Coronary artery (tissue), 2 donors: ENCODE measurements around the gene IL16.

Source experiments
- DNase-seq: peaks from one replicate; pipeline ENCODE4 v3.0.0-alpha.2; 2017; ENCODE audit warnings: low spot score
- H3K27ac ChIP-seq, 2 donors: fragments of 200-600 bp; sonication (generic); one replicate each; pipeline ENCODE4 v1.5.1; 2016 to 2019
- H3K4me3 ChIP-seq: fragments of 200-600 bp; sonication (generic); 2 replicates; pipeline ENCODE4 v1.5.1; 2016; ENCODE audit warnings: mild to moderate bottlenecking, moderate library complexity
- TF ChIP-seq, protein P1 (sequence below): fragments of 200-600 bp; sonication (generic); IDR thresholded peaks from one replicate; pipeline ENCODE4 v1.5.1; 2019; ENCODE audit warnings: antibody characterized with exemption

IL16 gene

DNA sequence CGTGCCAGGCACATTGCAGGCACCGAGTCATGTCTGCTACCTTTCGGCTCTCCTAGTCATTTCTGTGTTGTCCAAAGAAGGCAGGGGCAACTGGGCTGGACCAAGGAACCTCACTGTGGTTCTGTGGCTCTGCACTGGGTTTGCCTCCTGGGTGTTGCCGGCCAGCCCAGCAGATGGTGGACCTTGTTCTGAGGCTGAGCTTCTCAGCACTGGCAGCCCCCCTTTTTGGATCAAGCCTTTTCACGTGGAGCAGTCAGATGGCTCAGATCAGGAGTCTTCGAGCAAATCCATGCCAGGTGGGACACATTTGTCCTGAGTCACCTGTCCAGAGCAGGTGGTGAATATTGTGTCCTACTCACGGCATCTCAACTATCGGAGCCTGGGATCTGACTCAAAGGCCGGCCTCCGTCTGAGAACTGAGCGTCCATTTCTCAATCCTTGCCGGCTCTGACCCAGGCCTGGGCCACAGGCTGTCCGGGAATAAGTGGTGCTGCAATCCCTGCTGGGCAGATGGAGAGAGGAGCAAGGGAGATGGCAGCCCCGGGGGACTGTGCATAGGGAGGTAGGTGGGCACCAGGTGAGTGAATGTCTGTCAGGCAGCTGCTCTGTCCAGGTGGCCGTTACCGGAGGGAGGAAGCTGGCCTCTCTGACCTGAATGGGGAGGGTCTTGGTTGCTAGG lies at the start of gene IL16:
Gene IL16, plus strand, starts transcription at position 304 of the 679 bp plus-strand sequence. CDS start 28,521 bp downstream, outside the sequence.
- TF ChIP-seq, protein P1, sequence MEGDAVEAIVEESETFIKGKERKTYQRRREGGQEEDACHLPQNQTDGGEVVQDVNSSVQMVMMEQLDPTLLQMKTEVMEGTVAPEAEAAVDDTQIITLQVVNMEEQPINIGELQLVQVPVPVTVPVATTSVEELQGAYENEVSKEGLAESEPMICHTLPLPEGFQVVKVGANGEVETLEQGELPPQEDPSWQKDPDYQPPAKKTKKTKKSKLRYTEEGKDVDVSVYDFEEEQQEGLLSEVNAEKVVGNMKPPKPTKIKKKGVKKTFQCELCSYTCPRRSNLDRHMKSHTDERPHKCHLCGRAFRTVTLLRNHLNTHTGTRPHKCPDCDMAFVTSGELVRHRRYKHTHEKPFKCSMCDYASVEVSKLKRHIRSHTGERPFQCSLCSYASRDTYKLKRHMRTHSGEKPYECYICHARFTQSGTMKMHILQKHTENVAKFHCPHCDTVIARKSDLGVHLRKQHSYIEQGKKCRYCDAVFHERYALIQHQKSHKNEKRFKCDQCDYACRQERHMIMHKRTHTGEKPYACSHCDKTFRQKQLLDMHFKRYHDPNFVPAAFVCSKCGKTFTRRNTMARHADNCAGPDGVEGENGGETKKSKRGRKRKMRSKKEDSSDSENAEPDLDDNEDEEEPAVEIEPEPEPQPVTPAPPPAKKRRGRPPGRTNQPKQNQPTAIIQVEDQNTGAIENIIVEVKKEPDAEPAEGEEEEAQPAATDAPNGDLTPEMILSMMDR = no peak
- DNase-seq = peak; percentile 64
- Histone ChIP-seq H3K27ac (peak within 1 kb of the TSS in 1 of 2 donors; percentile 45), H3K4me3 (no peak within 1 kb of the TSS)

DNA sequence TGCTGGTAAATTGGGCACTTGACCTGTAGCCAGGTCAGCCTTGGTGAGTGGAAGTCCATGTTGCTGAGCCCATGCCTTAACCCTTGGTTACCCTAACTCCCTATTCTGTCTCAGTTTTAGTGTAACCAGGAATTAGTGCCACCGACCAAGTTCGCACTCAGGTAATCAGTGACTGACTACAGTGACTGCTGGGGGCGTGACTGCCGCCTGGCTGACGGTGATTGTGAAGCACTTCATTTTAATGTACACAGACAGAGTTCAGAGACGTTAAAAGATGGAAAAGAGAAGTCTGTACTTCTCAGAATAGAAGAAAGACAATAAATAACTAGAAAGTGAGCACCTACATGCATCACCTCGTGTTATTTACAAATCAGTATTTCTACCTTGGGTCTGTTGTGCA lies 45.3 kb upstream of the IL16 start:
- TF ChIP-seq, protein P1 = no peak
- Histone ChIP-seq H3K27ac (no peak overlapping the region), H3K4me3 (no peak overlapping the region)
- DNase-seq = no peak

DNA sequence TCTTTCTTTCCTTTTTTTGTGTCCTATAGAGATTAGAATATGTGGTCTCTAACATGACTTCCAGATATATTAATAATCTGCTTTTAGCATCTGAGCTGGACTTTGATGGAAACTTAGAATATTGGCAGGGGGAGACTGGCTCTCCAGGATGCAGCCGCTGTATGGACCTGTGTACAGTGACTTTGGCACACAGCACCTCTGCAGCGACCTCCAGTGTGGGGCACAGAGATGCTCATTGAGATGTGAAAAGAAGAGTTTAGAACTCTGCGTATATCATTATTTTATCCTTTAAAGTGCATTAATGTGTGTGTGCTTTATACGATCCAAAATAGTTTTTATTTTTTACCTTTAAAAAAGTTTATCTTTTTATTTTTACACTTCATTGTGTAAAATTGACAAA lies 44.3 kb upstream of the IL16 start:
- TF ChIP-seq, protein P1 = no peak
- no peak overlapping the region for H3K4me3 ChIP-seq
- no peak for DNase-seq
- H3K27ac ChIP-seq = no peak overlapping the region

DNA sequence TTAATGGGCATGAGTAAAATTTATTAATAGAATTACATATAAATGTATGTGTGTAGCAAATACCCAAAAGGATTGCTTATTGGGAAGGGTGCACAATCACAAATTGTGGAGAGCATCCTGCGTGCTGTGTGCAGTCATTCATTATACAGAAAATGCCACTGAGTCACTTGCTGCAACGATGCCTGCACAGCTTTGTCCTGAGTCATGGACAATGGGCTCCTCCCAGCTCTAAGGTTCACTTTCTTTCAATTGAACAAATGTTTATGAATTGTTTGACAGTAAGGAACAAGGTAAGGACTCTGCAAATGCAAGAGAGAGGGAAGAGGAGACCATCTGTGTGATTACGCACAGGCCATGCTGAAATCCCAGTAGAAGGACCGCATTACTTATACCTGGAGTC lies 43.9 kb upstream of the IL16 start:
- TF ChIP-seq, protein P1 = no peak
- no peak for DNase-seq
- Histone ChIP-seq H3K4me3 (no peak overlapping the region), H3K27ac (no peak overlapping the region)

DNA sequence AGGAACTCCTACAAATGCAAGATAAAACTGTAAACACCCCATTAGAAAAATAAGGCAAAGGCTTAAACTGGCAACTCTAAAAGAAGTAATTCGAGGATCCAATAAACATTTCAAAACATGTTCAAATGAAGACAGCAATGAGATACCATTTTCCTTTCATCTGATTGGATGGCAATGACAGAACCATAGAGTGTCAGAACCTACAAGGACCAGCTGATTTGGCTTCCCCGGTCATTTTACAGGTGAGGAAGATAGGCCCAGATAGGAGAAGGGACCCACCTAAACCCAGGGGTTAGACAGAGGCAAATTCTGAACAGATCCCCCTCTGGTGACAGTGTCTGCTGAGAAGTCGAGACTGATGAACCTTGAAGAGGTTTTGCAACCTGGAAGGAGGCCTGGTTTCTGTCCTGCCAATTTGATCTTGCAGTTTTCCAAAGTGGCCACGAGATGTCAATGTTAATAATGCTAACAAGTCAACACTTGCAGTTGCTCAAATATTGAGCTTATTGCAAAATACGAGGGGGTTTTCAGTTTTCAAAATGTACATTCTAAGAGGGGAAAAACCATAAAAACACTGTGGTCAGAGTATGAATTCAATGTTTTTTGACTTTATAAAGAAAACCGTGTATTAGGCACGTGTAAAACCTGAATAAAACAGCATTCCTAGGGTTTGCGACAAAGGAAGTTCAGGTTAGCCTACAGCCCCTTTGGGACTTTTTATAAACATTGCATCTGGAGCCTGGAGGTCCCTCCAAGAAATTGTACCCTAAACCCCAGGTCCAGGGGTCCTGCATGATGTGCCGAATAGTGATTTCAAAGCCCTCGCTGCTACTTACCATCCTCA lies 41.1 kb upstream of the IL16 start:
- Histone ChIP-seq H3K27ac (no peak overlapping the region), H3K4me3 (no peak overlapping the region)
- no peak for DNase-seq
- TF ChIP-seq, protein P1 = peak; percentile 35

DNA sequence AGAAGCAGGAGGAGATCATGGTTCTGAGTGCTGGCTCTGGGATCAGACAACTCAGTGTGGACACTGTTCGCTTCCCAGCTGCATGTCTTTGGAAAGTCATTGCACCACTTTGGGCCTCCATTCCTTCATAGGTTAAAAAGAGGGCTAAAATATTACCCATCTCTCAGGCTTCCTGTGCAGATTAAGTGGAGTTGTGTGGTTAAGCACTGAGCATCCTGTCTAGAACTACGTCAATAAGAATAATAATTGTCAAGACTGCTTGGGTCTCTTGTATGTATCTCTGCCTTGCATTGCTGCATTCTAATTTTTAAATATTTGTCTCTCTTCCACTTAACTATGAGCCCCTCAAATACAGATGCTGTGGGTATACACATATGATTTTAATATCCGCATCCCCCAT lies 40.4 kb upstream of the IL16 start:
- no peak for DNase-seq
- TF ChIP-seq, protein P1 = no peak
- Histone ChIP-seq H3K4me3 (no peak overlapping the region), H3K27ac (peak overlapping the region in 1 of 2 donors; percentile 36)
